Measurements from ENCODE around the gene GPR68.
"Not testable (repeated sequence)": the region's sequence is repeated elsewhere in the genome, so short reads cannot be mapped to it uniquely, and the experiment has no call there.

The GPR68 gene

DNA sequence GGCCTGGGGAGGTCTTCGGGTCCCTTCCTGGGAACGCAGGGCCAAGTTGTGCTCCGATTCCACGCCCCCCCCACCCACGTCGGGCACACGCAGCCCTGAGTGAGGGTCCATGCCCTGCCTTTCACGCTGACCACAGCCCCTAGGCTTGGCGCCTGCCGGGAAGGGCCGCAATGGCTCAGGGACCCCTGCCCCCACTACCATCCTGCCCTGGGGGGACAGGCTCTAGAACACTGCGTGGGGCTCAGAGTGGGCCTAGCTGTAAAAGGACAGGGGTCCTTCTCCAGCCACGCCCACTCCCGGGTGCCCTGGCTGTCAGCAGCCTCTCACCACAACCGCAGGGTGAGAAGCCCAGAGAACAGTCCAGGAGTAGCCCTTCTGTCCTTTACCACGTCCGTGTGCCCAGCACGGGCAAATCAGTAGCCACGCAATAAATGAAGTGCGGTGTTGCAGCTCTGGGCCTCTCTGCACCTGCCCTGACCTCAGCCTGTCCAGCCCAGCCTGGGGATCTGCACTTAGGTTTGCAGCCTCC, 9.4 kb upstream of the GPR68 start:
- DNase-seq (ENCODE audit: low read depth in 1 of 2, low spot score in 1 of 2) = no peak

DNA sequence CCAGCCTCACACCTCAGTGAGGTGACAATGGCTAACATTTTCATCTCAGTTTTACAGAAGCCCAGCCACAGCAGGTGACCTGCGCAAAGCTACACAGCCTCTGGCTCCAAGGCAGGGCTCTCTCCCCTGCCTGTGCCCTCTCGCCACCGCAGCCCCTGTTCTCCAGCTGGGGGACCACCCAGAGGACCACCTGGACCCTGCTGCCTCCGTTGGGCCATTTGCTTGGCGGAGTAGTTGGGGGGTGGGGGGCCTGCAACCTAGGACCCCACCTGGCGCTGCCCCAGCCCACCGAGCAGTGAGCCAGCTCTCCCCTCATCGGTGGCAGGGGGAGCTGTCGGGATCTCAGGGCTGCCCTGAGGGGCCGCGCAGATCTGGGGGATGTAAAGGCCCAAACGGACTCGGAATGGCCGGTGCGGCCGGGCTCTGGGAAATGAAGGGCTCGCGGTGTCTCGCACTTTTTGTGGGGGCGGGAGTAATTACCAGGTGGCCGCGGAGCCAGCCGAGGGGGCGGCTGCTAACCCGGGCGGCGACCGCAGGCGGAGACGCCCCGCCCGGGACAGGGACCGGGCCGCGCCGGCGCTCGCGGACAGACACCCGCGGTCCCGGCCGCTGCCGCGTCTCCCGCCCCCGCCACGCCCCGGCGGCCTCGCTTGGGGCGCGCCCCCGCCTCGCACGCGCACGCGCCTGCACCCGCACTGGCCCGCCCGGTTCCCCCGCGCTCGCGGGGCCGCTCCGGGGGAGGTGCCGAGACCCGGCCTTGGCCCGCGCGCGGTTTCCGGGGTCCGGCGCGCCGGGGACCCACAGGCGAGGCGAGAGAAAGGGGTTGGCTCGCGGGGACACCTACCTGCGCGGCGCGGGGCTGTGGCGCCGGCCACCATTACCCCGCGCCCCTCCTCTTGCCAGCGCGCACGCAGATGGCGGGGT, 8.6 kb upstream of the GPR68 start:
- no peak for DNase-seq (ENCODE audit: low read depth in 1 of 2, low spot score in 1 of 2)

DNA sequence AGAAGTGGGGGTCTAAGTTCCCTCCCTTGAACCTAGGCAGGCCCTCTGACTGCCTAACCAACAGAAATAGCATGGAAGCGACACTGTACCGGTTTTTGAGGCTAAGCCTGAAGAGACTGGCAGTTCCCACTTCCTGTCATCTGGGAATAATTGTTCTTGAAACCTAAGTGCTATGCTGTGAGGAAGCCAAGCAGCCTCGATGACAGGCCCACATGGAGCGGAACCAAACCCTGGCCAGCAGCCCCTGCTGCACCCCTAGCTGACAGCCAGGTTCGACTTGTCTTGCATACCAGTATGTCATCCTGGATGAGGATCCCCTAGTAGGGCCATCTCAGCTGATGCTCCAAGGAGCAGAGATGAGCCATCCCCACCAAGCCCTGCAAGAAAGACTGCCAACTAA, 6.4 kb upstream of the GPR68 start:
- no peak for DNase-seq (ENCODE audit: low read depth in 1 of 2, low spot score in 1 of 2)

DNA sequence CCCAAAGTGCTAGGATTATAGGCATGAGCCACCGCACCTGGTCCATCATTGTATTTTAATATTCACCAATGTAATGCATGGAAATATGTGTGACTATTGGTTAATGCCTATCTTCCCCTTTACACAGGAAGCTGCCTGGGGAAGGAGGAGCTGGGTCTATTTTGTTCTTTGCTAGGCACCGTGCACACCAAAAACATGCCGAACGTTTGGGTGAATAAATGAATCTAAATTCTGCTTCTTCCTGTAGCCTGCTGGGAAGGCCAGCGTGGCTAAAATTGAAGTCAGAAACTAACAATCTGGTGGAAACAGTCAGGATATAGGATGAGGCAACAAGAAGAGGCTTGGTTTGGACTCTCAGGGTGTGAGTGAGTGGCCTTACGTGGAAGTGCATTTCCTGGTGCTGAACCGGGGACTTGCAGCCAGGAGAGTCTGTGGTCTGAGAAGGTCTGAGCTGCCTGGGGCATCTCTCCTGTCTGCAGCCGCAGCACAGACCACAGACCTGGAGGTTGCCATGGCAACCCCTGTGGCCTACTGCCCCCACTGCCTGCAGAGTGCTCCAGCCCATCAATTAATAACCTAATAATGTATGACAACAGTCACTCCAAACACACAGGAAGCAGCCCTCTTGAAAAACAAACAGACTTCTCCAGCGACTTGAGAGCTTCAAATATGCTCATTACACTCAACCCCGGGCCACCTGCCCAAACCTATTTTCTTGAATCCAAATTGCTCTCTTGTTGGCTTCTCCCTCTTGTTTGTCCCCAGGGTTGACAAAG, 5.5 kb upstream of the GPR68 start:
- no peak for DNase-seq (ENCODE audit: low read depth in 1 of 2, low spot score in 1 of 2)

DNA sequence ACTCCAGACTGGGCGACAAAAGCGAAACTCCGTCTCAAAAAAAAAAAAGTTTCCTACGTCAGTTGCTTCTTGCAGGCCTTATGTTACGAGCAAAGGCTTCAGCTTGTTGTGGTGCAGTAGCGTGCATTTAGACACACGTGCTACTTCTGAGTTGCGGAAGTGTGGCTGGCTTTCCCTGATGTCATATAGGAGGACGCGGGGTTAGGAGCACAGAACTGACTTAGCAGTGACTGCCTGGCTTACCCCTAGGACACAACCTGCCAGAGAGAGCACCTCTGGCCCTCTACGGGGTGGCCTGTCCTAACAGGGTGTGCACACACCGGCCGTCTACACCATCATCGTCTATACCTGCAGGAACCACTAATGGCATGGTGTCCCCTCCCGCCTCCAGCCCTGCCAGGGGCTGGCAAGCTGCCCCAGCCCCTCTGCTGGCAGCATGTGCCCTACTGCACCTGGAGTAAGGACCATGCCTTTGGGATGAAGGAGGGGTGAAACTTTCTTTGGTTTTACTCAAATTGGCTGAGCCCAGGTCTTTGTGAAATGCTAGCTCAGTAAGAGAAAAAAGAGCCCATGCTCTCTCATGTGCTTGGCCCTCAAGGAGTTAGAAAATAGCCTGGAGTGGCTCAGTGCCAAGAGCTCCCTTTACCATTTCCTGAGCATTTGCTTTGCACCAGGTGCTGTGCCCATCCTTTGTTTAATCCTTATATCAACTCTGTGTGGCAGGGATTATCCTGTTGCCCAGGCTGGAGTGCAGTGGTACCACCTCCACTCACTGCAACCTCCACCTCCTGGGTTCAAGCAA, 1.7 kb upstream of the GPR68 start:
- DNase-seq (ENCODE audit: low read depth in 1 of 2, low spot score in 1 of 2) = no peak

DNA sequence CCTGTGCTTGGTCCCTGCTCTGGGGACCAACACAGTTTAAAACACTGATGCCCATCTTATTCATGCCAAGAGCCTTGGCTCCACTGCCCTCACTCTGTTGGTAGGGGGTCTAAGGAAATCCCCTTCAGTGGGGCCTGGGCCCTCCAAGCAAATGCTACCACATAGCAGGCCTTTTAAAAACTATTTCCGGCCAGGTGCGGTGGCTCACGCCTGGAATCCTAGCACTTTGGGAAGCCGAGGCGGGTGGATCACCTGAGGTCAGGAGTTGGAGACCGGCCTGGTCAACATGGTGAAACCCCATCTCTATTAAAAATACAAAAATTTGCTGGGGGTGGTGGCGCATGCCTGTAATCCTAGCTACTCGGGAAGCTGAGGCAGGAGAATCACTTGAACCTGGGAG, 1.1 kb upstream of the GPR68 start:
- not testable (repeated sequence) for DNase-seq (ENCODE audit: low read depth in 1 of 2, low spot score in 1 of 2)

DNA sequence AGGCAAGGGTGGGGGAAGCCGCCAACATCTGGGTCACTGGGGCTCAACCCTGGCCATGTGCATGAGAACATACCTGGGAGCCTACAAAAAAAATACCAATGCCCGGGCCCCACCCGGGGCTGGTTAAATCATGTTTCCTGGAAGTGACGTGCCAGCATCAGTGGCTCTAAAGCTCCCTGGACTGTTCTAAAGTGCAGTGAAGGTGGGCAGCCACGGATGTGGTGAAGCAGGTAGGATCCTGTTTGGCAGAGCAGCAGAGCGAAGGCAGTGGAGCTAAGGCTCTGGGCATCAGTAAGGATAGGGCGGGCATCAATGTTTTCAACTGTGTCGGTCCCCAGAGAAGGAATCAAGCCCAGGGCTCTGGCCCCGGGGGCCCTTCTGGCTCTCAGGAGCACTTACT, 525 bp upstream of the GPR68 start:
- no peak for DNase-seq (ENCODE audit: low read depth in 1 of 2, low spot score in 1 of 2)

DNA sequence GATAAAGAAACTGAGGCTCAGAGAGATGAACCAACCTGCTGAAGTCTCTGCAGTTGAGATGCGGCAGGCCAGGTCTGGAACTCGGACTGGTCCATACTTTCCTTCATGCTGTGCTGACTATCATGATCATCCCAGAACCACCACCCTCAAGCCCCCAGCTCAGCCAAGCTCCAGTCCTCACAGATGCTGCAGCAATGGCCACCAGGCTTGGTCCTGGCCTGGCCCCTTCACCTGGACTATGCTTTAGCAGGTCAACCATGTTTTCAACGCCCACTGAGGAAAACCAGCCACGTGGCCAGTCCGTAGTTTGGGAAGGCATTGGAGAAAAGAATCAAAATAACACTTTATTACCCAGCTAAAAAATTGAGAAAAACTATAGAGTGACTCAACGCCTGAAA, 1.4 kb downstream of the GPR68 start:
- DNase-seq (ENCODE audit: low read depth in 1 of 2, low spot score in 1 of 2) = no peak

DNA sequence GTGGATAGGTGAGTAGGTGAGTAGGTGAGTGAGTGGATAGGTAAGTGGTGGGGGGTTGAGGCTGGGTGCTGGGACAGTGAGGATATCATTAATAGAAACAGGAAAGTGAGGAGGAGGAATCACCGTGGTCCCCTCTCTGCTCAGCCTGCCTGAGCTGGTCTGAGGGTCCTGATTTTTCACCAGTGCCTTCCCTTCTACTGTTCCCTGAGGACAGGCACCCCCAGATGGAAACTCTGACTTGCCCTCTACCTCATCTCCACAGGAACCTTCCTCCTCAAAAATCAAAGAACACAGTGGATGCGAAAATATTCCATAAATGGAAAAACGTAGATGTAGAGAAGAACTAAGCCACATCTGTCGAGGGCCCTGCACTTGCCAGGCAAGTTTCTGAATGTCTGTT, 1.9 kb downstream of the GPR68 start:
- DNase-seq (ENCODE audit: low read depth in 1 of 2, low spot score in 1 of 2) = no peak

DNA sequence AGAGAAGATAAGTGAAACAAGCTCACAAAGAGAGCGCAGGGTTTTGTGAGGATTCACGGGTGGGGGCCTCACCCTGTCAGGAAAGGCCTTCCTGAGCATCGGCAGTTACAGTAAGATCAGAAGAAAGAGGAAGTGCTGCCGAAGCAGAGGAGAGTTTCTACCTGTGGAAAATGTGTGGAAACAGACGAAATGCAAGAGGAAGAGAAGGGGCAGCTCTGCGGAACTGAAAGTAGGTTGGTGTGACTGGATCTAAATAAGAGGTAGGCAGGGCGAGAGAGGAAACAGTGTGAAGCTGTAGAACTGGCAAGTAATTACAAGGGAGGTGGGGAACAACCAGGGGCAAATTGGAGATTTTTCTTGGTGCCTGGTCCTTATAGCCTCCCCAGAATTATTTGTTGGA, 2.6 kb downstream of the GPR68 start:
- DNase-seq (ENCODE audit: low read depth in 1 of 2, low spot score in 1 of 2) = no peak

DNA sequence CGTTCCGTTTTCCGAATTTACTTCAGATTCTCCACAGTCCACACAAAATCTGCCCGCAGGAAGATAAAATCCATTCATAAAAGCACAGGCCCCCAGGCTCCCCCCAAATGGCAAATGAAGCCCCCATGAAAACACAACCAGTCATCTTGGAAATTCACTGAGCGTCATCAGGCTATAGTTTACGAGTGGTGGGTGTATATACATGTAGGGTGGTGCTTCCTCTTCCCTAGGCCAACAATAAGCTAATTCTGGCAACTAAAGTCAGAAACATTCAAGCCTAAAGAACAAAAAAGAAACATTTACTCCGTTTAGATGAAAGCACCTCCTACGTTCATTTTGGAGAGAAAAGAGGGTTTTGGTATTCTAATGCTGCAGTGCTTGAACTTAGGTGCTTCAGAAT, 5.8 kb downstream of the GPR68 start:
- no peak for DNase-seq (ENCODE audit: low read depth in 1 of 2, low spot score in 1 of 2)

DNA sequence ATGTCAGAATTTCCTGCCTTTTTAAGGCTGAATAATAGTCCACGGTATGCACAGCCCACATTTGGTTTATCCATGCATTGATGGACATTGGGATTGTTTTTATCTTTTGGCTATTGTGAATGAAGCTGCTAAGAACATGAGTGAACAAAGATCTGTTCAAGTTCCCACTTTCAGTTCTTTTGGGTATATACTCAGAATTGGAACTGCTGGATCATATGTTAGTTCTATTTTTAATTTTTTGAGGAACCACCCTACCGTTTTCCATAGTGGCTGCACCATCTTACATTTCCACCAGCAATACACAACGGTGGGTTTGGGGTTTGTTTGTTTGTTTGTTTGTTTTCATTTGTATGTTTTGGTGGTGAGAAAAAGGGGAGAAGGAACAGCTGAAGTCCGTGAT, 6.4 kb downstream of the GPR68 start:
- DNase-seq (ENCODE audit: low read depth in 1 of 2, low spot score in 1 of 2) = no peak

DNA sequence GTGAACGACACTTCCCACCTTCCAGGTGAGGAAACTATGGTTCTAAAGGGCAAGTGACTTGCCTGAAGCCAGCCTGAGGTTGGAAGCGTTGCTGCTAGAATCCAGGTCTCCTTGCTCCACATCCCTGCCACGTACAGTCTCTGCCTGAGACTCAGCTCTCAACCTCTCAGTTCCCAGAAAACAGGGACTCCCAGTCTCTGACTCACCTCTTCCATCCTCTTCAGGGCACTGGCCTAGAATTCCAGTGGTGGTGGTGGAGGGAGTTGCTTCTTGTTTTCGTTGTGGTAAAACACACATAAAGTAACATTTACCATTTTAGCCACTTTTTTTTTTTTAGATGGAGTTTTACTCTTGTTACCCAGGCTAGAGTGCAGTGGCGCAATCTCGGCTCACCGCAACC, 7.3 kb downstream of the GPR68 start:
- DNase-seq (ENCODE audit: low read depth in 1 of 2, low spot score in 1 of 2) = no peak

DNA sequence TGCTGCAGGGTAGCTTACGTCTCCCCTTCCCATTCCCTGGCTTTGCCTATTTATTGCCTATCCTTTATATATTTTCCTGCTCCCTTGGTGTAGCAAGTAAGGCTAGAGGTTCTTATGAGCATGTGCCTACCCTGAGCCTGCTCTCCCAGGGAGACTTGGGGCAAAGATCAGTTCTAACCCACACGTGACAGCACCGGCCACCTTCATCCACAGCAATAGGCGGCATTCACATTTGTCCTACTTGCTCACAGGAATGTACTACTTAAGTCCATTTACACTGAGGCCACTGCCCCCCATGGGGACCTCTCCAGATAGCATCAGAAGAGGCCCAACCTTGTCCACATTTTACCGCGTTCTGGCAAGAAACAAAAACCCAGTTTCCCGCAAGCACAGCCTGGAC, 8.7 kb downstream of the GPR68 start:
- DNase-seq (ENCODE audit: low read depth in 1 of 2, low spot score in 1 of 2) = no peak

DNA sequence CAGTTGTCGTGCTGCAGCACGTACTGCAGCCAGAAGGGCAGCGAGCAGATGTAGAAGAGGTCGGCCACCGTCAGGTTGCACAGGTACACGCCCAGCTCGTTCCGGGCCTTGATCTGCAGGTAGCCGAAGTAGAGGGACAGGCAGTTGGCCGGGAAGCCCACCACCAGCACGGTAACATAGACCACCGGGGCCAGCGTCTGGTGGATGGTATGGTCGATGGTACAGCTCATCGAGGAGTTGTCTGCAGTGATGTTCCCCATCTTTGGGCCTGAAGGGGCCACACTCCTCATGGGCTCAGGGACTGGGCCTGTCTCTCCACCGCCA, 9.8 kb downstream of the GPR68 start:
- DNase-seq (ENCODE audit: low read depth in 1 of 2, low spot score in 1 of 2) = no peak

DNA sequence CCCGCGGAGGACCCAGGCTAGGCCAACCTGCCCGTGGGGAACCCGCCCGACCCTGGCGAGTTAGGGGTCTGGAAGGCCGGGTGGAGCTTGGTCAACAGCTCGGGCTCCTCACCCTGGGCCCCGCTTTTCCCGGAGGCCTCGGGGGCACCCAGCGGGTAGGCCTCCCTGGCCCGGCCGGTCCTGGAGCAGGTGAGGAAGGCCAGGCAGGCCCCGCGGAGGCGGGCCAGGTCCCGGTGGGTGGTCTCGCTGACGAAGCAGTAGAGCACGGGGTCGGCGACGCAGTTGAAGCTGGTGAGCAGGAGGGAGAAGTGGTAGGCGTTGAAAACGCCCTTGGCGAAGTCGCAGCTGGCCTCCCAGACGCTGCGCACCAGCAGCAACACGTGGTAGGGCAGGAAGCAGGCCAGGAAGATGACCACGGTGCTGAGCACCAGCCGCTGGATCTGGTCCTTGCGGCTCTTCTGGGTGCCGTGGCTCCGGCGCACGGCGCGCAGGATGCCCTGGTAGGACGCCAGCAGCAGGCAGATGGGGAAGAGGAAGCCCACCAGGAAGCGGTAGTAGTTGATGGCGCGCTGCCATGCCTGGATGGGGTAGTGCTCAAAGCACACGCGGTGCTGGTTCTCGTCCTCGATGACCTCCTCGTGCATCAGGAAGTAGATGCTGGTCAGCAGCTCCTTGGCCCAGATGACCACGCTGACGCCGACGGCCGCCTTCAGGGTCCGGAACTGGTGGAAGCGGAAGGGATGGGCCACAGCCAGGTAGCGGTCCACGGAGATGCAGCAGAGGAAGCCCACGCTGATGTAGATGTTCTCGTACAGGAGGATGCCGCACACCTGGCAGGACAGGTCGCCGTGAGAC, 10.3 kb downstream of the GPR68 start:
- DNase-seq (ENCODE audit: low read depth in 1 of 2, low spot score in 1 of 2) = no peak

DNA sequence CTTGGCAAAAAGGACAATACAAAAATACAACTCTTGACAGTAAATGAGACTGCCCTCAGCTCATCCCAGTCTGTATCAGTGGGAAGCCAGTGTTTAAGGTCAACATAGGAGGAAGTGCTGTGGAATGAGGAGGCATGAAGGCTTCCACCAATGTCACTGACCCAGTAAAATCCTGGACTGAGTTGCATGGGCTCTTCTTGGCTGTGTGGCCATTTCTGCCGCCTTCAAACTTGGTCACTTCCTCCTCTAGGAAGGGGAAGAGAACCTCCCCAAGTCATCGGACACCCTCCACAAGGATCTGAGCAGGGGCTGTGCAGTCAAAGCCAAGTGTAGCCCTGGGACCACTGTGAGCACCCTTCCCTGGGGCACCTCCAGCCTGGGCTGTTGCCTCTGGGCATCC, 11.9 kb downstream of the GPR68 start:
- DNase-seq (ENCODE audit: low read depth in 1 of 2, low spot score in 1 of 2) = no peak

DNA sequence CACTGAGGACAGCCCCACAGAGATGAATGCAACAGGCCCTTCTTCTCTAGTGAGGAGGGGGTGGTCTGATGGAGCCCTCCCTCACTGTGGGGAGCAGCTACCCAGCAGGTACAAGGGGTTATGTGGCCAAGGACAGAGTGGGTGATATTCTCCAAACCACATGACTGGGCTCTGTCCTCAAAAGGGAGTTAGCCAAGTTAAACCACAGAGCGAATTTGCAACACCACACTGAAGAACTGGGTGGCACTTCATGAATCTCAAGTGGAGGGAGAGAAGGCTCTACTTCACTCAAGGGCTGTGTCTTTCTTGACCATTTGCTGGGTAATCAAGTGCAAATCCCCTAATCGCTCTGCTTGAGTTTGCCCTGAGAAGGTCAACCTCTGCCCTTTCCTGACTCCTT, 12.5 kb downstream of the GPR68 start:
- DNase-seq (ENCODE audit: low read depth in 1 of 2, low spot score in 1 of 2) = no peak

DNA sequence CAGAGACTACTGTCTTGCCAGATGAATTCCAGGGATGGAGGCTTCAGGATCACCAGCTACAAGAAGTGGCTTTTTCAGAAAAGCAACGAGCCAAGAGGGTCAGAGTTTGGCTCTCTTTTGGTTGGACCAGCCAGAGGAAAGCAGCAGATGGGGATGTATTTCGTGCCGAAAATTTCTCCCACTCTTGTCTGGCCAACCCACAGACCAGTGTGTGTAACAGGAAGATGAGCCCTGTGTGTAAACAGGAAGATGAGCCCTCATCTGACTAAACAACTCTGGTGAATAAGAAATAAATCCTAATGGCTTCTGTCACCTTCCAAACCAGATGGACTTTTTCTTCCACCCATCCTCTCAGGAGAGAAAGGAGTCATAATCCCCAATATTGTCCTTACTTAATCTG, 13.1 kb downstream of the GPR68 start:
- no peak for DNase-seq (ENCODE audit: low read depth in 1 of 2, low spot score in 1 of 2)

DNA sequence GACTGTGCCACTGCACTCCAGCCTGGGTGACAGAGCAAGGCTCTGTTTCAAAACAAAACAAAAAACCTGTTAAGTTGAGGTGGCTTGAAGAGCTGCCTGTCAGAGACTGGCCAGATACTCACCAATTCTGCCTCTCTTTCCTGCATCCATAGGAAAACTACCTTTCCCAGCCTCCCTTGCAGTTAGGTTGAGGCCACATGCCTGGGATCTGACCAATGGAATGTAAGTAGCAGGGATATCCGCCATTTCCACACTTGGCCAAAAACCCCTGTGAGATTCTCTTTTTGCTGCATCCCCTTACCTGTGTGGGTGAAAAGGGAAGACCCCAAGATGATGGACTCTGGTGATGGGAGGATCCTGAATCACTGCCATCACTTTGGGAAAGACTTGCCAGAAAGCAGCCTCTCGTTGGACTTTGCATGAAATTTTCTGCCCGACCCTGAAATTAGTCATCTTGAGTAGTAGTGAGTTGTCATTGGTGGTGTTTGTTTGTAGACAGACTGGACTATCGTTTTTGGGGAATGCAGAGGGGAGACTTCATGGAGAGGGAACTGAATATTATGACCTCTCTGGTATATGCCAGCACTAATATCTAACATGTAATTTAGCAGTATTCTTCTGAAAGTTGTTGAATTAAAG, 14.0 kb downstream of the GPR68 start:
- no peak for DNase-seq (ENCODE audit: low read depth in 1 of 2, low spot score in 1 of 2)

Measured in stimulated activated CD4-positive, alpha-beta T cell treated with anti-CD3 and anti-CD28 coated beads, Interleukin-15, amount 100 ng/mL, for 1 hour (primary cell).